GM18511 (cell line): ENCODE data around the gene FAM83G.

Source experiments
- ATAC-seq: cut with Tn5 transposase; IDR thresholded peaks from one replicate; pipeline ENCODE4 v1.9.1; 2021; ENCODE audit warnings: mild to moderate bottlenecking, moderate library complexity; ENCODE audit not compliant: unreplicated experiment

FAM83G gene

GRCh38 chr17:19010729-19011505, 6.4 kb upstream of the FAM83G start:
- ATAC-seq, result no peak

DNA sequence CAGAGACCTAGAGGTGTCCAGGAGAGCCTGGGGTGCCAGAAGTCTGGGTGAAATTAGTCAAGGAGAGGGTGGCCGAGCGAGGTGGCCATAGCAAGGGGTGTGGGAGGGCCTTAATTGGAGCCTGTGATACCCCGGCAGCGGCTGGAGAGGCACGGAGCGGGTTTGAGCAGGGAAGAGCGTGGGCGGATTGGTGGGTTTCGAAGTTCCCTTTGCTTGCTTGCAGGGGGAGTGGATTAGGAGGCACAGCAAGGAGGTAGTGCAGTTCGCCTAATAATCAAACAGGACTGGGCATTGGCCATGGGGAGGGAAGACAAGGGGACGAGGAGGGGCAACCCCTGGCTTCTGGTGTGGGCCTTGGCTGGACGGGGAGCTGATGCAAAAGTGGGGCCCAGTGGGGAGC, 5.4 kb upstream of the FAM83G start:
- no peak for ATAC-seq

GRCh38 chr17:19006698-19007097, 2.1 kb upstream of the FAM83G start:
- no peak for ATAC-seq

DNA sequence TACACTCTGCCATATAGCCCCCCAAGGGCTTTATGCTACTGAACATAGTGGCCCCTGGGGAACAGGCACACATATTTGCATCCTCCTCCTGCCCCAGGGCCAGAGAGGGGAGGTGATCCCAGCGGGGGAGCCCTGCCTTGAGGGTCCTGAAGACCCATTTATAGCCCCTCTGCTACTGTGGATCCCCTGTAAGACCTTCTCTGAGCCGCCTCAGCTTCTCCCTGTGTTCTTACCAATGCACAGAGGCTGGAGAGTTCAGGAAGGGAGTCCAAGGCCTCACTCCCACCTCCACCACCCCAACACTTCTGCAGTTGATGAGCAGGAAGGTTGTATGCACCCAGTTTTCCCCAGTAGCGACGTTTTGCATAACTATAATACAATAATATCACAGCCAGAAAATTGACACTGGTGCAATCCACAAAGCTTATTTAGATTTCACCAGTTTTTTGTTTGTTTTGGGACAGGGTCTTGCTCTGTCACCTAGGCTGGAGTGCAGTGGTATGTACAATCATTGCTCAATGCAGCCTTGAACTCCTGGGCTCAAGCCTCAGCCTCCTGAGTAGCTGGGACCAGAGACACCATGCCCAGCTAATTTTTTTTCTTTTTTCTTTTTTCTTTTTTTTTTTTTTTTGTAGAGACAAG, 1.3 kb upstream of the FAM83G start:
- no peak for ATAC-seq

DNA sequence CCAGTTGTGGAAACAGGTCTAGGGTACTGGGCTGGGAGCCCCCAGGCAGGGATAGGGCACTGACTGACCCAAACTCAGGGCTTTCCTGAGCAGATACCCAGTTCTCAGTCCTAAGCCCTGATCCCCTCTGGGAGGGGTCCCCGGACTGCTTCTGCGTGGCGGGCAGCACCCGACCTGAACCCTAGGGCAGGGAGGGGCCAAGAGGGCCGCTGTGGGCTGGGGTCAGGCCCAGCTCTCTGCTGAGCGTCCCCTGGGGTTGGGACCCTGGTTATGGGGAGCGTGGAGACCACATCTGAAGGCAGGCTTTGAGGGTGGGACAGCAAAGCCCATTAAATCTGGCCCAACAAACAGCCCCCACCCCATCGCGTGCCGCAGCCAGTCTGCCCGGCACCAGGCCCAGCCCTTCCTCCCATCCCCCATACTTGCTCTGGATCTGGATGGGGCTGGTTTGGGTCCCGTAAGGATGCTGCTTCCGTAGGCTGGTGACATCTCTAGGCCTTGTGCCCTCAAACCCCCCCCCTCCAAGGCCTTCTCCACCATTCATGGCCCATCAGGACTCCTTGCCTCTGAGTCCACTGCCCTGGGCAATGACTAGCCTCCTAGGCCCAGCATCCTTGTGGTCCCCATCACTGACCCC, 691 bp upstream of the FAM83G start:
- no peak for ATAC-seq

DNA sequence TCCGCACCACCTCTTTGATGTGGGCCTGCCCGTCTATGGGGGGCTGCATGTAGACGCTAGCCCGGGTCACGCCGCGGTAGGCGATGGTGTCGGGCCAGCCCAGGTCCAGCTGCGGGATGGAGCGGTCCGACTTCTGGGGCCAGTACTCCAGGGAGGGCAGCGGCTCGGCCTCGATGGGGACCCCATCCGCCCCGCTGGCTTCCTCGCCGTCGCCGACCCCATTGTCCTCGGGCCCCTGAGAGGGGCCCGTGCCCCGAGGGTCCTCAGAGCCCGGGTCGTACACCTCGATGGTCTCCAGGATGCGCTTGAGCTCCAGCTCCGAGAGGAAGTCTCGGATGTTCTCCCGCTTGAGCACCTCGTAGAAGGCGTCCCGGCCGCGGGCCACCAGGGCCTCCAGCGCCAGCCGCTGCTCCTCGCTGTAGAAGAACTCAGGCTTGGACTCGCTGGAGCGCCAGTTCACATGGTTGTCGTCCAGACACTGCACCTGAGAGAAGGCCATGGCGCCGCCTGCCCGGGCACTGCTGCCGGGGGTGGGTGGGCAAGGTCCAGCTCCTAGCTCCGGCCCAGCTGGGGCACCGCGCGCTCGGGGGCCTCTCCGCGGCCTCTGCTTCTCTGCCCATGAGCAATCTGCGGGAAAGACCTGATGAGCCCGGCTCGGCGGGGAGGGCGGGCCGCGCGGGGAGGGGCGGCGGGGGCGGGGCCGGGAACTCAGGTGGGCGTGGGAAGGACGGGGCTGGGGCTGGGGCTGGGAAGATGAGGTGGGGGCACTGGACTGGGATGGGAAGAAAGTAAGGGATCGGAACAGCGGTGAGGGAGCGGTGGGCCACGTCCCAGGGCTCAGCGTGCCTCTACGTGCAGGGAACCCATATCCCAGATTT, 782 bp downstream of the FAM83G start:
- ATAC-seq, result peak; percentile 41

GRCh38 chr17:19002805-19003542, 1.6 kb downstream of the FAM83G start:
- ATAC-seq, result no peak

DNA sequence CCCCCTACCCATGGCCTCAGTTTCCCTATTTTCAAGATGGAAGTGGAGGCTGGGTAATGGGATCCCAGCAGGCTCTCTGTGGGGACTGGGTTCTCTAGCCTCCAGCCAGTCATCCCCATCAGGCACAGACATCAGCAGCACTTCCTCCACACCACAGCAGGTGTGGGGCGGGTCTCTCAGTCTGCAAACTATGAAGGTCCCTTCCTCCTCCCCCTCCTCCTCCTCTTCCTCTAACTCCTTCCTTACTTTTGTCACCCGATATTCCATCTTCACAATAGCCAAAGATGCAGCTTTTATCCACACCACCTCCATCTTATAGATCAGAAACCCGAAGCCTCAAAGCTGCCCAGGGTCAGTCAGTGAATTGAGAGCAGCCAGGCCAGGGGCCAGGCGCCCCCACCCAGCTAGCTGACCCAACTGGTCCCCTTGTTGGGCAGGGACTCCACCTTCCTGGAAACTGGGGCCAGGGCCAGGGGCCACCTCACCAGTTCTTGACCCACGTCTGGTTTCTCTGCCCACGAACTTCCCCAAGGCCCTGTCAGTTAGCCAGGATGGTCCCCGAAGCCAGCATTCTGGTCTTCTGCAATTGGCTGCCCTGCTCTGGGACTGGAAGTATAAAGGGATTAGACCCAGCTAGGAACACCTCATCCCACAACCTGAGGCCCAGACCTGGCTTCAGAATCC, 2.5 kb downstream of the FAM83G start:
- ATAC-seq, result no peak

GRCh38 chr17:19000531-19001325, 3.8 kb downstream of the FAM83G start:
- no peak for ATAC-seq

DNA sequence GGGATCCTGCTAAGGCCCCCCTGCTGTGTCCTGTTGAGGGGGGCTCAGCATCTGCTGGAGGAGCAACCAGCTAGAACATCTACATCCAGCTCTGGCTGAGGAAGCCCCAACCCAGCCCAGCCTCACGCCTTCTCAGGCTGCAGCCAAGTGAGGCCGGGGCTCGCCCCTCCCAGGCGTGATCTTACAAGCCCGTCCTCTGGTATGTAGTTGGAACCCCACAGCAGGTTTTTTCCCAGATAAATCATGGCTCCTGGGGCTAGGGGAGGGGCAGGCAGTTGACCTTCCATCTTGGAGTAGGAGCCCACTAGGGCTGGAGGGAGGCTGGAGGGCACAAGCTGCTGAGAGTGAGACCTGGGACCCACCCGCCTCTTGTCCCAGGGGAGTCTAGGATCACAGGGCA, 4.7 kb downstream of the FAM83G start:
- ATAC-seq, result no peak

DNA sequence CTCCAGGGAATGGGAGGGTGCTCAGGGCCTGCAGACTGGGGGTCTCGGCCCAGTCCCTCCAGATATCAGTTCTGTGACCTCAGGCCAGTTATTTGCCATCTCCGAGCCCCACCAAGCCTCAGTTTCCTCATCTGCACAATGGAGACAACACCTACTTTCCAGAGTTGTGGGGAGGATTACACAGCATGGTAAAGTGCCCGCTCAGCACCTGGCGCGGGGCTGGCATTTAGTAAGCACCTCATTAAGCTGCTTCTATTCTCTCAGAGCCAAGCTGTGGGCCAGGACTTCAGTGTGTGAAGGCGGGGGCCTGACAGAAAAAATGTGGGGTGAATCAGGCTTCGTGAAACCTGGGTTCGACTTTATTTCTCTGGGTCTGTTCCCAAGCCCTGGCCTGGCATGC, 5.2 kb downstream of the FAM83G start:
- no peak for ATAC-seq

GRCh38 chr17:18997650-18998196, 6.8 kb downstream of the FAM83G start:
- ATAC-seq, result no peak

DNA sequence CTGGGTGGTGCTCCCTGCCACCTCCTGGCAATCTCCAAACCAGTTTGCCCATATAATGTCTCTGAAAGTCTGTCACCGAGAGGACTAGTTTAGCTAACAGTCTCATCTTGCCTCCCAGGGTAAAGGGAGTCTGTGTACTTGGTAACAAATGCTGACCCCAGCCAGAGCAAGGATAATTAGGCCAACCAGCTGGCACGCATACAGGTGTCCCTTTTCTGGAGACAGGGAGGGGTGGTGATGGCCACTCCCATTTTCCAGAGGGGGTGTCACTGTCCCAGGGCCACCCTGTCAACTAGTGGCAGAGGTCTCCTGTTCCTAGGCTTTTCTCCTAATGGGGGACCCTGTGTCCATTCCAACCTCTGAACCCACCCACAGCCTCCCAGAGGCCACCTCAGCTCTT, 8.1 kb downstream of the FAM83G start:
- ATAC-seq, result no peak

DNA sequence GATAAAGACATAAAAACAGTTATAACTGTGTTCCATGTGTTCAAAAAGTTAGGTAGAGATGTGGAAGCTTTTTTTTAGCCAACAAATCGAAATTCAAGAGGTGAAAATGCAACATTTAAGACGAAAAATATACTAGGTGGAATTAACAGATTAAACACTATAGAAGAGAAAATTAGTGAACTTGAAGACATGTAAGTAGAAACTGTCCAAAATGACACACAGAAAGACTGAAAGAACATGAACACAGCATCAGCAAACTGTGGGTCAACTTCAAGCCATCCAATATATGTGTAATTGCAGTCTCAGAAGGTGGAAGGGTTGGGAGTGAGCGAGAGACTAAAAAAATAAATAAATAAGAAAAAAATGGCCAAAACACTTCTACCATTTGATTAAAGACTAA, 9.3 kb downstream of the FAM83G start:
- ATAC-seq, result no peak

DNA sequence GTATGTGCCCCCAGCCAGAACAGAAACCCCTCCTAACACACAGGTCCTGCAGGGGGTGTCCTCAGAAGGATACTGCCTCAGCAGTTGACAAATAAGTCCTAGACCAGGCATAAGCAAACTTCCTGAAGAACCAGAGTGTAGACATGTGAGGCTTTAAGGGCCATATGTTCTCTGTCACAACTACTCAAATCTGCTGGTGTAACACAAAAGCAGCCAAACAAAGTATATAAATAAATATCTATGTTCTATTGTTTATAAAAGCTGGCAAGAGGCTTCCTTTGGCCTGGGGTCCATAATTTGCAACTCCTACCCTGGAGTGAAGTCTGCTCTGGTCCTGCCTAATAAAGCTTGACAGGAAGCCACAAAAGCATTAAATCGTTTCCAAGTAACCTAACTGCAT, 9.9 kb downstream of the FAM83G start:
- ATAC-seq, result no peak

GRCh38 chr17:18993905-18994526, 10.5 kb downstream of the FAM83G start:
- no peak for ATAC-seq

- ATAC-seq, result peak; percentile 43
Observed at GRCh38 chr17:18992454-18993130, 12.0 kb downstream of the FAM83G start.
